Endometrium (tissue), 2 donors: ENCODE results near the gene SLC7A6.

Source experiments
- FAIRE-seq: peaks from 2 replicates; lab custom pipeline; 2012; peaks lifted over from hg19 to GRCh38; lab: Jason Lieb, UNC
- donor health status: control.
- donor health status: control.

Gene SLC7A6

GRCh38 chr16:68306633-68307032 is 42.3 kb downstream of the SLC7A6 start:
- FAIRE-seq: no peak

- FAIRE-seq: no peak
These were observed 45.5 kb downstream of the SLC7A6 start for GRCh38 chr16:68309799-68310198.

GRCh38 chr16:68310437-68310773 is 46.1 kb downstream of the SLC7A6 start:
- no peak for FAIRE-seq

GRCh38 chr16:68310774-68311511 is 46.6 kb downstream of the SLC7A6 start, which contains the start of the genes PRMT7 and SLC7A6OS:
Gene PRMT7 (plus strand): TSS chr16:68311019. CDS start chr16:68315980, 4,961 bp downstream.
Gene SLC7A6OS (minus strand): TSS chr16:68310946. CDS start chr16:68310926, 20 bp downstream.
- FAIRE-seq: no peak

- FAIRE-seq: no peak
These were observed 48.8 kb downstream of the SLC7A6 start for GRCh38 chr16:68313116-68313515.

- no peak for FAIRE-seq
These were observed 55.0 kb downstream of the SLC7A6 start for GRCh38 chr16:68319185-68319908.

GRCh38 chr16:68324336-68324735 is 60.0 kb downstream of the SLC7A6 start:
- no peak for FAIRE-seq

GRCh38 chr16:68324780-68325357 is 60.5 kb downstream of the SLC7A6 start:
- no peak for FAIRE-seq

- FAIRE-seq: no peak
These were observed 64.0 kb downstream of the SLC7A6 start for GRCh38 chr16:68328151-68328859.

GRCh38 chr16:68328860-68329390 is 64.6 kb downstream of the SLC7A6 start:
- FAIRE-seq: no peak

GRCh38 chr16:68331879-68332410 is 67.6 kb downstream of the SLC7A6 start:
- no peak for FAIRE-seq

GRCh38 chr16:68332411-68333121 is 68.2 kb downstream of the SLC7A6 start:
- FAIRE-seq: no peak

- FAIRE-seq: no peak
These were observed 70.8 kb downstream of the SLC7A6 start for GRCh38 chr16:68335175-68335574.

GRCh38 chr16:68338326-68339119 is 74.2 kb downstream of the SLC7A6 start:
- FAIRE-seq: no peak

- no peak for FAIRE-seq
These were observed 74.9 kb downstream of the SLC7A6 start for GRCh38 chr16:68339214-68339613.

GRCh38 chr16:68342620-68343019 is 78.3 kb downstream of the SLC7A6 start:
- FAIRE-seq: no peak

- FAIRE-seq: no peak
These were observed 78.8 kb downstream of the SLC7A6 start for GRCh38 chr16:68343137-68343536.

- no peak for FAIRE-seq
These were observed 79.9 kb downstream of the SLC7A6 start for GRCh38 chr16:68344252-68344651.

- FAIRE-seq: no peak
These were observed 81.1 kb downstream of the SLC7A6 start for GRCh38 chr16:68345351-68345810.

GRCh38 chr16:68345958-68346635 is 81.8 kb downstream of the SLC7A6 start:
- FAIRE-seq: no peak
